NB4 (cell line): Measurements from ENCODE around the gene IL1R2.

Experiments
- MYC ChIP-seq: IDR thresholded peaks from 2 replicates; pipeline ENCODE4 v1.6.1; 2011; ENCODE audit warnings: low read depth, low read length
- POLR2A ChIP-seq: IDR thresholded peaks from 2 replicates; pipeline ENCODE4 v1.6.1; 2011; ENCODE audit warnings: mild to moderate bottlenecking; ENCODE audit not compliant: insufficient read length; ENCODE audit errors: extremely low read depth
- TF ChIP-seq, protein P1 (sequence below): IDR thresholded peaks from one replicate; pipeline ENCODE4 v1.5.1; 2012; ENCODE audit warnings: low read depth, low read length

DNA sequence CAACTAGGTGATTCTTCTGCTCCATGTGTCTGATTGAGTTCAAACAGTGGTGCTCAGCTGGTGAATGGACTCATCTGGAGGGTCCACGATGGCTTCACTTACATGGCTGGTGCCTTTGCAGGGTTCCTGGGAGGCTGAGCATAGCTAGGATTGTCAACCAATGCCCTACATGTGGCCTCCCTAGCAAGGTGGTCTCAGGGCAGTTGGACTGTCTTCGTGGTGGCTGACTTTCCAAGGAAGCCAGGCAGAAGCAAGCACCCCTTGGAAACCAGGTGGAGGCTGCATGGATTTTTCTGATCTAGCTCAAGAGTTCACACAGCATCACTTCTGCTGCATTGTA is 6.8 kb downstream of the IL1R2 start:
- TF ChIP-seq, protein P1, sequence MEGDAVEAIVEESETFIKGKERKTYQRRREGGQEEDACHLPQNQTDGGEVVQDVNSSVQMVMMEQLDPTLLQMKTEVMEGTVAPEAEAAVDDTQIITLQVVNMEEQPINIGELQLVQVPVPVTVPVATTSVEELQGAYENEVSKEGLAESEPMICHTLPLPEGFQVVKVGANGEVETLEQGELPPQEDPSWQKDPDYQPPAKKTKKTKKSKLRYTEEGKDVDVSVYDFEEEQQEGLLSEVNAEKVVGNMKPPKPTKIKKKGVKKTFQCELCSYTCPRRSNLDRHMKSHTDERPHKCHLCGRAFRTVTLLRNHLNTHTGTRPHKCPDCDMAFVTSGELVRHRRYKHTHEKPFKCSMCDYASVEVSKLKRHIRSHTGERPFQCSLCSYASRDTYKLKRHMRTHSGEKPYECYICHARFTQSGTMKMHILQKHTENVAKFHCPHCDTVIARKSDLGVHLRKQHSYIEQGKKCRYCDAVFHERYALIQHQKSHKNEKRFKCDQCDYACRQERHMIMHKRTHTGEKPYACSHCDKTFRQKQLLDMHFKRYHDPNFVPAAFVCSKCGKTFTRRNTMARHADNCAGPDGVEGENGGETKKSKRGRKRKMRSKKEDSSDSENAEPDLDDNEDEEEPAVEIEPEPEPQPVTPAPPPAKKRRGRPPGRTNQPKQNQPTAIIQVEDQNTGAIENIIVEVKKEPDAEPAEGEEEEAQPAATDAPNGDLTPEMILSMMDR, result no peak
- no peak for TF ChIP-seq POLR2A
- no peak for TF ChIP-seq MYC
